Measurements from ENCODE around the gene C6orf89. TPM values are rescaled to one million over a fixed set of nuclear protein-coding genes. Genes with fewer than 3 reads are reported as not detected.
A peak's percentile ranks its signal among the peaks of the same experiment; 100 is the strongest.

Gene C6orf89
- total RNA-seq, 2 experiments from 2014 or later, result 51.8 to 53.8 TPM

DNA sequence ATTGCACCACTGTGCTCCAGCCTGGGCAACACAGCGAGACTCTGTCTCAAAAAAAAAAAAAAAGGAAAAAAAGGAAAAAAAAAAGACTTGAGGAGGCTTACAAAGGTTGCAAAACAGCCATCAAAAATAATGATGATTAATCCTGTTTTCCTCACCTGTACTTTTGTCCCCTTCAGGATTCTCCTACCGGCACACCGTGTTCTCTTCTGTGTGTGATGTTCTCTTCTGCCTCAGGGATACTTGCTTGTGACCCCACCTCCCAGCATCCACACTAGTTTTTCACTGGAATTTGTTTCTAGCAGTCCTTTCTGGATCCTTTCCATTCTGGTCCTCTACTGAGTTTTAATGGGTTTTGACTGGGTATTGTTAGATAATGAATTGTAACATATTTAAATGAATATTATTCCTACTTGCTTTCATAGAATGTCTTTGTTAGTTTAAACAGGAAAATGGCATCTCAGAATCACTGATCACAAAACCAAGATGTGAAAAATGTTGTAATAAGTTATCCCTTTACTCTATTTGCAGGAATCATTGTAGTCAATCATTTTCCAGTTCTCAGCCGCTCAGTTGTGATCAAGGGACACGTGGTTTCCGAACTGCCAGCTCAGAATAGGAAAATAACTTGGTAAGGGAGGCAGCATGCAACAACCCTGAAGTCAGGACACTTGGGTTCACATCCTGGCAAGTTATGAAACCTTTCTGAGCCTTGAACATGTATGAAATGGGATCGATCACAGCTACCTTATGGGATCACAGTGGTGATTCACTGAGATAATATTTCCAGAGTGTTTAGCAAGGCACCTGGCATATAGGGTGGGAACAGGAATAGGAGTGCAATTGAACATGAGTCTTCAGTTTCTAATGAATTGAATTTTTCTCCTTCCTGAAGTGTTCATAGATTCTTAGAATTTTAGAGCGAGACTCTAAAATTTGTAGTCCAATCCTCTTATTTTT is 8.5 kb downstream of the C6orf89 start:
- Mint-ChIP-seq H3K9me3 (no peaks in the 10 kb centered on the region), H3K27me3 (no peaks in the 10 kb centered on the region), H3K4me1 (peaks cover 15% of the 10 kb centered on the region), H3K4me3 (no peak overlapping the region), H3K36me3 (ENCODE audit: low read depth) (peaks cover 48% of the 10 kb centered on the region), H3K27ac (no peak overlapping the region)
- POLR2A ChIA-PET, result interaction anchor here (0.9 kb wide), 1 partner anchor 9 kb away, joined by 3 read pairs; the partner anchor contains the start of gene C6orf89
- CTCF ChIA-PET, result interaction anchor here (4.0 kb wide), 1 partner anchor 123 kb away, joined by 19 read pairs; no protein-coding TSS in a partner anchor
- DNase-seq, result no peak

DNA sequence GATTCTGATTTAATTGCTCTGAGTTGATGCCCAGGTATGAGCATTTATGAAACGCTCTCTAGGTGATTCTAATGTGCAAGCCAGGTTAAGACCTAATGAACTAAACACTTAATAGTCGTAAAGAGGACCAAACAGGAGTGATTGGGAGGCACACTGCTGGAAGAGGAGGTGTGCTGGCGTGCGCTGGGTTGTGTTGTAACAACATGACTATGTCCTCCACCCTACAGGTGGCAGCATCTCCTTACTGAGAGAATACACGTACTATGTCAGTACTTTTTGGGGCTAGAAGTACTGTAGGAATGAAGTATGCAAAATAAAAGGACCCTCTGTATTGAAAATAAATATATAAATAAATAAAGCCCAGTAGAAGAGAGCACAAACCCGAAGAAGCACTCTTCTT is 11.9 kb downstream of the C6orf89 start:
- DNase-seq, result peak; percentile 31
- ChIA-PET POLR2A (interaction anchor here (1.1 kb wide), 1 partner anchor 120 kb away, joined by 3 read pairs; no protein-coding TSS in a partner anchor), CTCF (interaction anchor here (0.6 to 4.0 kb wide), 8 partner anchors 12 to 609 kb away, joined by 3 to 19 read pairs (median 5); no protein-coding TSS in a partner anchor)
- H3K27me3 Mint-ChIP-seq, result no peaks in the 10 kb centered on the region
- H3K4me3 Mint-ChIP-seq, result no peak overlapping the region
- no peak overlapping the region for H3K27ac Mint-ChIP-seq
- peaks cover 15% of the 10 kb centered on the region for H3K4me1 Mint-ChIP-seq
- H3K36me3 Mint-ChIP-seq (ENCODE audit: low read depth), result peaks cover 42% of the 10 kb centered on the region
- H3K9me3 Mint-ChIP-seq, result no peaks in the 10 kb centered on the region

DNA sequence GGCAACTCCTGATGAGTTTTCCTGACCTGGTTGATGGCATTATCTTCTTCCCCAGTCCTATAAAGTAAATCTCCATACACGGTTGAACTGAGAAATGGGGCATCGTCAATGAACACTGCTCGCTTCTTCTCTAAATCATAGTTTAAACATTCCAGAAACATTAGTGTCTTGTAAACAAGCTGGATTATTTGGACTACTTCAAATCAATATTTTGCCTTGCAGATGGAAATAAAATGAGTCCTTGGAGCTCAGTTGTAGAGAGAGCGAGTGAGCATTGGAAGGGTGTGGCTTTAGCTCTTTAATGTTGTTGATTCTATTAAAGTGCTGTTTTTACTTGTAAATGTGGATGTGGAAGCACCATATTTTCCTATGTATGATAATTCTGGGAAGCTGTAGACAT is 18.4 kb downstream of the C6orf89 start:
- H3K27ac Mint-ChIP-seq, result no peak overlapping the region
- H3K4me1 Mint-ChIP-seq, result peaks cover 29% of the 10 kb centered on the region
- DNase-seq, result no peak
- ChIA-PET CTCF (interaction anchor here (0.9 to 1.1 kb wide), 2 partner anchors 19 to 410 kb away, joined by 3 to 4 read pairs; no protein-coding TSS in a partner anchor), POLR2A (interaction anchor here (1.2 kb wide), 1 partner anchor 10 kb away, joined by 3 read pairs; no protein-coding TSS in a partner anchor)
- H3K27me3 Mint-ChIP-seq, result no peaks in the 10 kb centered on the region
- no peak overlapping the region for H3K4me3 Mint-ChIP-seq
- no peaks in the 10 kb centered on the region for H3K9me3 Mint-ChIP-seq
- H3K36me3 Mint-ChIP-seq (ENCODE audit: low read depth), result peaks cover 69% of the 10 kb centered on the region

DNA sequence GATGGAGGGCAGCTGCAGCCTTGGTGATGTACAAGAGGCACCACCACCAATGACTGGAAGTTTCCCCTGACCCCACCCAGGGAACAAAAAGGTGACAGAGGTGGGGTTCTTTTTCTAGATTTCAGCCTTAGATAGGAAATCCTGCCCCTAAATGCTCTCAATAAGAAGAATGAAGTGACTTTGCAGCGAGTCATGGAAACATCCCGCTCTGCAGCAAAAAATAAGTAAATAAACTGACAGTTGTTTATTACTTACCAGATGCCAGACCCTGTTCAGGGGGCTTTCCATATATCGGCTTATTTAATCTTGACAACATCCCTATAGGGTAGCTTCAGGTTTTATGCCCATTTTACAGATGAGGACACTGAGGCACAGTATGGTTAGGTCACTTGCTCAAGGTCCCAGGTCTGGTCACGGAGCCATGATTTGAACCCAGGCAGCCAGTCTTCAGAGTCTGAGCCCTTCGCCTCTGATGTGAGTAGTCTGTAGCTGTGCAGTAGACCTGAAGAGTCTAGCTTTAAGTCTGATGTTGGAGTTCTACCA is 19.2 kb downstream of the C6orf89 start:
- POLR2A ChIA-PET, result interaction anchor here (1.2 kb wide), 1 partner anchor 9 kb away, joined by 3 read pairs; no protein-coding TSS in a partner anchor
- peaks cover 27% of the 10 kb centered on the region for H3K4me1 Mint-ChIP-seq

DNA sequence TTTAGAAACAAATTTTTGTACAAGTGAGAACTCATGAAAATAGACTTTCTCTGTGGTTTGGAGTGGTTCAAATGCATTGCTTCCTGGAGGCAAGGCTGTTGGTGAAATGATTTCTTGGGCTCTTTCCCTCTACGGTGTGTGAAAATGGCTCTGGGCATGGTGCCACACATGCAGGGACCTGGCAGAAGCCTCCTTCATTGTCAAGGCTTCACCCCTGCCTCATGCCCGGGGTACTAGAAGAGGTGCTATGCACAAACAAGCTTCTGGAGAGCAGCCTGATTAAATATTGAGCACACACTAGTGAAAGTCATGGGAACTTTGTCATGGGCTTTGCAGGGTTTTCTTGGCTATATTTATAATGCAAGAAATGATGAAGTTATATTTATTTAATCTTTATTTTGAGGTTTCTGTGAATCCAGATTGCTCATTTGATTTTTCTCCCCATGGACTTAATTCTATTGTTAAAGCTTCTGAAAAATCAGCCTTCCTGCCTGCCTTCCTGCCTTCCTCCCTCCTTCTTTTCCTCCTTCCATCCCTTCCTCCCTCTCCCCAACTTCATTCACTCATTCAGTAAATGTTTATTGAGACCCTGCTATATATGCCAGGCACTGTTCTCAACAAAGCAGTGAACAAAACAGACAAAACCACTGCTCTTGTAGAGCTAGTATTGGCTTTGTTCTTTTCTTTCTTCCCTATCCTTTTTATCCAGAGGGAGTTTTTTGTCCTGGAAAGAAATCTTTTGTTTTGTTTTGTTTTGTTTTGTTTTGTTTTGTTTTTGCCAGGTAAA is 21.0 kb downstream of the C6orf89 start:
- no peaks in the 10 kb centered on the region for H3K9me3 Mint-ChIP-seq
- ChIA-PET POLR2A (no interaction called here), CTCF (interaction anchor here (0.8 to 2.1 kb wide), 4 partner anchors 21 to 124 kb away, joined by 3 to 7 read pairs (median 5); partner anchors contain the start of gene C6orf89)
- no peak overlapping the region for H3K27ac Mint-ChIP-seq
- H3K4me1 Mint-ChIP-seq, result peaks cover 35% of the 10 kb centered on the region
- no peaks in the 10 kb centered on the region for H3K27me3 Mint-ChIP-seq
- DNase-seq, result no peak
- no peak overlapping the region for H3K4me3 Mint-ChIP-seq
- peaks cover 68% of the 10 kb centered on the region for H3K36me3 Mint-ChIP-seq (ENCODE audit: low read depth)

More for the DNA sequence above, 19.2 kb downstream of the C6orf89 start:
- CTCF ChIA-PET, result no interaction called here
- no peaks in the 10 kb centered on the region for H3K9me3 Mint-ChIP-seq
- DNase-seq, result no peak
- H3K27me3 Mint-ChIP-seq, result no peaks in the 10 kb centered on the region
- H3K4me3 Mint-ChIP-seq, result no peak overlapping the region
- peaks cover 67% of the 10 kb centered on the region for H3K36me3 Mint-ChIP-seq (ENCODE audit: low read depth)
- H3K27ac Mint-ChIP-seq, result no peak overlapping the region

DNA sequence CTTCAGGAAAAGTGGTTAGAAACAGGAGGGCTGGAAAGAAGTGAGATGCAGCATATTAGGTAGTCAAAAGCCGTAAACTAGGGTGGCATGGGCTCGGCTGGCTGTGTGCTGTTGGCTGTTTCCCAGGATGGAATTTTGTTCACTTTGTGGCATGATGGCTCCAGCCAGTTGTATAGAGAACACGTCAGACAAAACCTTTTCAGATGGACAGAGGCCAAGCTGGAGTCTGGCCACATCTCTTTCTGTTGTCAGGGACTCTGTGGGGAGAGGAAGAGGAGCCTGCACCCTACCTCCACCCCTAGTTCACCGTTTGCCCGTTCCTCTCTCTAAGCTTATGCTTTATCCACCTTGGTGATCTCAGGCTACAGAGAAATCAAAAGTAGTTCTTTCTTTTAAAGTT is 22.0 kb downstream of the C6orf89 start:
- no peak overlapping the region for H3K4me3 Mint-ChIP-seq
- no peaks in the 10 kb centered on the region for H3K27me3 Mint-ChIP-seq
- H3K36me3 Mint-ChIP-seq (ENCODE audit: low read depth), result peaks cover 62% of the 10 kb centered on the region
- H3K27ac Mint-ChIP-seq, result no peak overlapping the region
- no peaks in the 10 kb centered on the region for H3K9me3 Mint-ChIP-seq
- peaks cover 46% of the 10 kb centered on the region for H3K4me1 Mint-ChIP-seq
- ChIA-PET CTCF (interaction anchor here (1.1 to 2.1 kb wide), 3 partner anchors 22 to 110 kb away, joined by 3 to 7 read pairs (median 7); partner anchors contain the start of gene C6orf89), POLR2A (no interaction called here)
- DNase-seq, result no peak

DNA sequence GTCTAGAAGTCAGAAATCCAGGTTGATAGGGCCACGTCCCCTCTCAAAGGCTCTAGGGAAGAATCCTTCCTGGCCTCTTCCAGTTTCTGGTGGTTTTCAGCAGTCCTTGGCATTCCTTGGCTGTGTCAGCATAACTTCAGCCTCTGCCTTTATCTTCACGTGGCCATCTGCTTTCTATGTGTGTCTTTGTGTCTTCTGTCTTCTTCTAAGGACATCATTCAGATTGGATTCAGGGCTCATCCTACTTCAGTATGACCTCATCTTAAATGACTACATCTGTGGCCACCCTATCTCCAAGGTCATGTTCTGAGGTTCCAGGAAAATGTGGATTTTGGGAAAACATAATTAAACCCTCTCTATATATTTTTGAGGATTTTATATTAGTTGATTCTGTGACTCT is 23.0 kb downstream of the C6orf89 start:
- ChIA-PET POLR2A (interaction anchor here (0.6 kb wide), 1 partner anchor 140 kb away, joined by 3 read pairs; no protein-coding TSS in a partner anchor), CTCF (interaction anchor here (1.0 to 2.1 kb wide), 3 partner anchors 10 to 109 kb away, joined by 3 to 7 read pairs (median 6); no protein-coding TSS in a partner anchor)
- Mint-ChIP-seq H3K4me3 (no peak overlapping the region), H3K36me3 (ENCODE audit: low read depth) (peaks cover 54% of the 10 kb centered on the region), H3K9me3 (no peaks in the 10 kb centered on the region), H3K27ac (no peak overlapping the region), H3K4me1 (peaks cover 56% of the 10 kb centered on the region), H3K27me3 (no peaks in the 10 kb centered on the region)
- DNase-seq, result no peak

DNA sequence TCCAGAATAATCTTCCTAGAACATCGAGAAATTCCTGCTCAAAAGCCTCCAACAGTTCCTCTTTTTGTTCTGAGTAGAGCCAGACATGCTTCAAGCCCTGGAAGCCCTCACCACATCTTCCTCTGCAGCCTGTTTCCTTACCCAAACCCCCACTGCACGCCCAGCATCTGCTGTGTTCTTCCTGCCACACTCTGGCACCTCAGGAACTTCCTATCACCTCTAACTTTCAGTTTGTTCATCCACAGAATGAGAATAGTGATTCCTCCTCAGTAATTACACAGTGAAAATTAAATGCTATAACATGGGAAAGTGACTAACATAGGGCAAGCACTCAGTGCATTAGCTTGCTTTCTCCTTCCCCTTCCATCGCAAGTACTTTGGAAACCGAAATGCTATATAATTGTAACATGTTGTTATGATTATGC is 26.3 kb downstream of the C6orf89 start:
- ChIA-PET POLR2A (interaction anchor here (0.9 to 1.9 kb wide), 5 partner anchors 20 to 74 kb away, joined by 3 to 10 read pairs (median 6); partner anchors contain the start of genes MTCH1, PI16 and PPIL1), CTCF (interaction anchor here (0.6 to 2.3 kb wide), 6 partner anchors 37 to 781 kb away, joined by 3 to 8 read pairs (median 5); partner anchors contain the start of gene MTCH1)
- no peaks in the 10 kb centered on the region for H3K27me3 Mint-ChIP-seq
- peak overlapping the region; percentile 68 for H3K4me3 Mint-ChIP-seq
- no peaks in the 10 kb centered on the region for H3K9me3 Mint-ChIP-seq
- peak; percentile 49 for DNase-seq
- H3K36me3 Mint-ChIP-seq (ENCODE audit: low read depth), result peaks cover 57% of the 10 kb centered on the region
- H3K4me1 Mint-ChIP-seq, result peaks cover 62% of the 10 kb centered on the region
- peak overlapping the region; percentile 90 for H3K27ac Mint-ChIP-seq

DNA sequence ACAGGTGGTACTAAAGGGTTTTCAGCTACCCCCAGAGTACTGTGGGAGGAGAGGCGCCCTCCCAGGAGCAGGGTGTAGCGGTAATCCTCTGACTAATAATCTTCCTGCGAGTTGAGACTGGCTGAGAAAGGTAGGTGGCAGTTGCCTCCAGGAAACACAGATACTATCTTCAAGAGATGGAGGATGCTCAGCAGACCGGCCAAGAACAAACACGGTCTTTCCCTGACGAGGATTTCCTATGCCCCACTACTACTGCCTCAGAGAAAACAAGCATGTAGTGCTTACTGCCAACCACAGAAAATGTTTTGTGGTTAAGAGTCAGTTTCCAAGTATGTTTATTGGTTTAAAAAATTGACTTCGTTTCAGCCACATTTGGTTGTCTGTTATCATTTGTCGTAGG is 26.8 kb downstream of the C6orf89 start:
- Mint-ChIP-seq H3K9me3 (no peaks in the 10 kb centered on the region), H3K4me3 (peak overlapping the region; percentile 68), H3K27me3 (no peaks in the 10 kb centered on the region), H3K36me3 (ENCODE audit: low read depth) (peaks cover 57% of the 10 kb centered on the region), H3K27ac (peak overlapping the region; percentile 90), H3K4me1 (peaks cover 60% of the 10 kb centered on the region)
- ChIA-PET CTCF (interaction anchor here (1.1 to 3.2 kb wide), 7 partner anchors 27 to 105 kb away, joined by 3 to 18 read pairs (median 8); partner anchors contain the start of genes C6orf89 and MTCH1), POLR2A (interaction anchor here (0.9 to 2.2 kb wide), 9 partner anchors 20 to 315 kb away, joined by 3 to 14 read pairs (median 5); partner anchors contain the start of genes C6orf89, MTCH1, PI16 and PPIL1)
- DNase-seq, result peak; percentile 80

DNA sequence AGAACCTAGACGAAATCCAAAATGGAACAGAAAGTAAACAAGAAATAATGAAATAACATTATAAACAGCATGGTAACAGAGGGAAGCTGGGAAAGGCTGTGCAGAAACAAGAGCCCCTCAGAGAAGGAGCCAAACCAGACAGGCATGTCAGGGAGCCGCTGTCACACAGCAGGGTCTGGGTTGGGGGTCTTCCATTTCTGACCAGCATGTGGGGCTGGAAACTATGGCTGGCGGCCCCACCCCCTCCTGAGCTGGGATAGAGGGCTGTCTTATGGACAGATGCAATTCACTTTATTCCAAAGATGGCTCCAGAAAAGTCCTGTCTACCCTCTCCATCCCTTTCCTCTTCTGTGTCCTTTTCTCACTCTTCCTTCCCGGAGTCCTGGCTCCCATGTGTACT is 27.3 kb downstream of the C6orf89 start:
- POLR2A ChIA-PET, result interaction anchor here (0.6 to 2.9 kb wide), 13 partner anchors 14 to 345 kb away, joined by 3 to 14 read pairs (median 4); partner anchors contain the start of genes C6orf89, MTCH1 and PI16
- Mint-ChIP-seq H3K4me3 (peak overlapping the region; percentile 68), H3K27me3 (no peaks in the 10 kb centered on the region), H3K4me1 (peaks cover 60% of the 10 kb centered on the region), H3K27ac (peak overlapping the region; percentile 90), H3K9me3 (no peaks in the 10 kb centered on the region), H3K36me3 (ENCODE audit: low read depth) (peaks cover 54% of the 10 kb centered on the region)
- DNase-seq, result peak; percentile 29
- CTCF ChIA-PET, result interaction anchor here (1.0 to 3.2 kb wide), 11 partner anchors 13 to 105 kb away, joined by 3 to 18 read pairs (median 7); partner anchors contain the start of genes C6orf89, MTCH1 and PI16

DNA sequence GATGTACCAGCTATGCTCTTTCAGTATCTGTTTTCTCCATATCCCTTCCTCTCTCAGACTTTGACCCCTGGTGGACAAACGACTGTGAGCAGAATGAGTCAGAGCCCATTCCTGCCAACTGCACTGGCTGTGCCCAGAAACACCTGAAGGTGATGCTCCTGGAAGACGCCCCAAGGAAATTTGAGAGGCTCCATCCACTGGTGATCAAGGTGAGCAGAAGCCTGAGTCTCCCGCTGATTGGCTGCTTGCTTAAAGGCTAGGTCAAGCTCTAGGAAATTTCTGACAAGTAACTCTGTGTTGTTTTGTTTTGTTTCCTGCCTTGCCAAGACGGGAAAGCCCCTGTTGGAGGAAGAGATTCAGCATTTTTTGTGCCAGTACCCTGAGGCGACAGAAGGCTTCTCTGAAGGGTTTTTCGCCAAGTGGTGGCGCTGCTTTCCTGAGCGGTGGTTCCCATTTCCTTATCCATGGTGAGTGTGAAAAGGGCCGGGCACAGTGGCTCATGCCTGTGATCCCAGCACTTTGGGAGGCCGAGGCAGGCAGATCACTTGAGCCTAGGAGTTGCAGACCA is 28.6 kb downstream of the C6orf89 start:
- H3K36me3 Mint-ChIP-seq (ENCODE audit: low read depth), result peaks cover 52% of the 10 kb centered on the region
- POLR2A ChIA-PET, result interaction anchor here (1.2 to 2.9 kb wide), 9 partner anchors 10 to 158 kb away, joined by 3 to 14 read pairs (median 4); partner anchors contain the start of genes C6orf89, MTCH1 and PI16
- no peaks in the 10 kb centered on the region for H3K9me3 Mint-ChIP-seq
- H3K4me1 Mint-ChIP-seq, result peaks cover 57% of the 10 kb centered on the region
- H3K27ac Mint-ChIP-seq, result peak overlapping the region; percentile 90
- no peaks in the 10 kb centered on the region for H3K27me3 Mint-ChIP-seq
- CTCF ChIA-PET, result interaction anchor here (0.7 to 3.2 kb wide), 17 partner anchors 10 to 296 kb away, joined by 3 to 18 read pairs (median 4); partner anchors contain the start of genes C6orf89, MTCH1, PI16 and PPIL1
- peak overlapping the region; percentile 18 for H3K4me3 Mint-ChIP-seq
- DNase-seq, result peak; percentile 60

Data from activated CD4-positive, alpha-beta memory T cell treated with anti-CD3 and anti-CD28 coated beads, Interleukin-2, amount 10 ng/mL, durations not matched to agents 7 days and 5 days (primary cell).